Activated CD8-positive, alpha-beta T cell treated with anti-CD3 and anti-CD28 coated beads, Interleukin-2, amount 10 ng/mL, durations not matched to agents 7 days and 5 days (primary cell): ENCODE measurements around the gene CACNA1B. TPM values are rescaled to one million over a fixed set of nuclear protein-coding genes. Genes with fewer than 3 reads are reported as not detected.

Experiments
- ATAC-seq: fragments of 150-1000 bp; cut with Tn5 transposase; one replicate; pipeline ENCODE4 v1.10.0; 2021; ENCODE audit warnings: moderate library complexity
- CTCF ChIA-PET: fragments of 350-600 bp; sonication (Branson Sonifier 250); formaldehyde crosslinking; loops from one replicate; lab custom pipeline; 2021; ENCODE audit warnings: antibody characterized with exemption; lab: Charles Lee
- POLR2A ChIA-PET: fragments of 350-600 bp; sonication (Branson Sonifier 250); formaldehyde crosslinking; loops from one replicate; lab custom pipeline; 2021; ENCODE audit warnings: antibody characterized with exemption; lab: Charles Lee
- DNase-seq: peaks from one replicate; pipeline ENCODE4 v3.0.0-alpha.2; 2020
- H3K27ac Mint-ChIP-seq: one replicate; pipeline ENCODE4 v1.8.0; 2021; ENCODE audit warnings: mild to moderate bottlenecking, mixed read lengths
- H3K27me3 Mint-ChIP-seq: one replicate; pipeline ENCODE4 v1.8.0; 2021; ENCODE audit warnings: low read depth, mixed read lengths
- H3K36me3 Mint-ChIP-seq: one replicate; pipeline ENCODE4 v1.8.0; 2021; ENCODE audit warnings: low read depth, mixed read lengths
- H3K4me1 Mint-ChIP-seq: one replicate; pipeline ENCODE4 v1.8.0; 2021; ENCODE audit warnings: low read depth, mixed read lengths
- H3K4me3 Mint-ChIP-seq: one replicate; pipeline ENCODE4 v1.8.0; 2021; ENCODE audit warnings: mild to moderate bottlenecking, mixed read lengths
- H3K9me3 Mint-ChIP-seq: one replicate; pipeline ENCODE4 v1.8.0; 2022; ENCODE audit warnings: mixed read lengths; ENCODE audit not compliant: insufficient read depth
- total RNA-seq, 2 experiments: library from RNA; stranded (reverse); gene quantifications; one replicate each; pipeline ENCODE4 v1.2.3, GENCODE V29; 2021

The CACNA1B gene
- total RNA-seq, 2 experiments from 2014 or later: not detected

DNA sequence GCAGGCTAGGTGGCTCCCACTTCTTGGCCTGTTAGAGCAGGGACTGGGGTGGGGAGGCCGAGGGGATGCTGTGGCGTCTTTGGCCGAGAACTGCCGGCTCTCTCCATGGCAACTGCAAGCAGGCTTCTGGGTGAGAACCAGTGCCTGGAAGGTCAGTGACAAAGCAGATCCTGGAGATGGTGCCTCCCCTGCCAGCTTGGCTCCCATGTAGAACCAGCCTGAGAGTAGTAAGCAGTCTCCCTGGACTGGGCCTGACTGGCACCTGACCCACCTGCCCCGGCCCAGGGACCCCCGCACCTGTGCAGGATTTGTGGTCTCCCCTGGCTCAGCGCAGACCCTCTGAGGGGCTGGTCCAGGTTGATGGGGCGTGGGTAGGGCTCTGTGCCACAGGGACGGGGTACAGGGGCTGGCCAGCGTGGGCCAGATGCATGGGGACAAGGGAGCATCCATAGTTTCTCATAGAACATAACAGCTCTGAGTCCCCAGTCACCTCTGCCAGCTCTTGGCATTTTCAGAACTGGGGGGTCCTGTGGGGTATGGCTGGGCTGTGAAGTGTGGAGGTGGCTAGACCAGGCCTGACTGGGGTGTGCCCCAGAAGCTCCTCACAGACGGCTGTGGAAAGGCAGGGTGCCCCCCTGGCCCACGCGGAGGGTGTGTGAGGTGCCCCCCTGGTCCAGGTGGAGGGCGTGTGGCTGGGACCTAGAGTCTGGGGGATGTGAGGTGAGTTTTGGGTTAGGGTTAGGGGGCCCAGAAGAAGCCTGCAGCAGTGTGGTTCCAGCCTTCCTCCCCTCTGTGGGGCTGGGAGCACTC is 22.2 kb downstream of the CACNA1B start:
- H3K27me3 Mint-ChIP-seq: no peaks in the 10 kb centered on the region
- no peak overlapping the region for H3K27ac Mint-ChIP-seq
- no peak overlapping the region for H3K4me3 Mint-ChIP-seq
- H3K9me3 Mint-ChIP-seq: no peaks in the 10 kb centered on the region
- no peak for DNase-seq
- no peaks in the 10 kb centered on the region for H3K4me1 Mint-ChIP-seq
- CTCF ChIA-PET: no interaction called here
- ATAC-seq: no peak
- no peaks in the 10 kb centered on the region for H3K36me3 Mint-ChIP-seq
- POLR2A ChIA-PET: no interaction called here

GRCh38 chr9:137900584-137901310 is 23.2 kb downstream of the CACNA1B start:
- Mint-ChIP-seq H3K9me3 (no peaks in the 10 kb centered on the region), H3K4me3 (no peak overlapping the region), H3K27me3 (no peaks in the 10 kb centered on the region), H3K4me1 (no peaks in the 10 kb centered on the region), H3K36me3 (no peaks in the 10 kb centered on the region), H3K27ac (no peak overlapping the region)
- POLR2A ChIA-PET: no interaction called here
- CTCF ChIA-PET: no interaction called here
- ATAC-seq (no peak), DNase-seq (no peak)

DNA sequence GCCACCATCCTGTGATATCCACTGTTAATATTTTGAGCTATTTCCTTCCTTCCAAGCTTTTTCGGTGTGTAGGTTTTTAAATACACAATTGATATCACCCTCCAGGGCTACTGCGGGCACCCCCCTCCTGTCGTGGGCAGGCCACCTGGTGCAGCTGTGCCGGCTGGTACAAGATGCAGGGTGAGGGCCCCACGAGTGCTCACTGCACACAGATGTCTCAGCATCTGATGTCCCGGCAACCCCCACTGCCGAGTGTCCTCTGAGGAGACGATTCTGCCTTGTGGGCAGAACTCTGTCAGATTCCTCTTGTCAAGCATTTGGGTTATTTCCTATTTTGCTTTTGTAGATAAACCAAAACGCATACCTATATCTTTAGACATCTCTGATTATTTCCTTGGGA is 25.1 kb downstream of the CACNA1B start:
- Mint-ChIP-seq H3K27me3 (no peaks in the 10 kb centered on the region), H3K27ac (no peak overlapping the region), H3K4me1 (no peaks in the 10 kb centered on the region), H3K4me3 (no peak overlapping the region), H3K36me3 (no peaks in the 10 kb centered on the region), H3K9me3 (no peaks in the 10 kb centered on the region)
- CTCF ChIA-PET: no interaction called here
- POLR2A ChIA-PET: no interaction called here
- no peak for ATAC-seq
- DNase-seq: no peak

DNA sequence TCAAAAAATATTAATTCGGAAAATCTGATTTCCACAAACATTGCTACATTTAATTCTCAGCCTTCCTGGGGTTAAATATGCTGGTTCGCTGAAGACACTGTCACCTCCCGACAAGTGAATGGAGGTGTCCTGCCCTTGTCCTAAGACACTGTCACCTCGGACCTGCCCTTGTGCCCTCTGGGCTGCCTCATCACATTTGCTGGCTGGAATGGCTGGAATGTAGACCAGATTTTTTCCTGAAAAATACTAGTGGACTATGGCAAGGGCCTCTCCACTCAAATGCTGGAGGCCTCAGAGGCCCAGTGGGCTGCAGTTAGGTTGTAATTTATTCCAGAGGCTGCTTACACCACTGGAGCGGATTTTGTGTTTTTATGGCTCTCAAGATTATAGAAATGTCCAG is 28.2 kb downstream of the CACNA1B start:
- Mint-ChIP-seq H3K36me3 (no peaks in the 10 kb centered on the region), H3K9me3 (no peaks in the 10 kb centered on the region), H3K27ac (no peak overlapping the region), H3K27me3 (no peaks in the 10 kb centered on the region), H3K4me3 (no peak overlapping the region), H3K4me1 (no peaks in the 10 kb centered on the region)
- POLR2A ChIA-PET: no interaction called here
- ATAC-seq (no peak), DNase-seq (no peak)
- CTCF ChIA-PET: no interaction called here

DNA sequence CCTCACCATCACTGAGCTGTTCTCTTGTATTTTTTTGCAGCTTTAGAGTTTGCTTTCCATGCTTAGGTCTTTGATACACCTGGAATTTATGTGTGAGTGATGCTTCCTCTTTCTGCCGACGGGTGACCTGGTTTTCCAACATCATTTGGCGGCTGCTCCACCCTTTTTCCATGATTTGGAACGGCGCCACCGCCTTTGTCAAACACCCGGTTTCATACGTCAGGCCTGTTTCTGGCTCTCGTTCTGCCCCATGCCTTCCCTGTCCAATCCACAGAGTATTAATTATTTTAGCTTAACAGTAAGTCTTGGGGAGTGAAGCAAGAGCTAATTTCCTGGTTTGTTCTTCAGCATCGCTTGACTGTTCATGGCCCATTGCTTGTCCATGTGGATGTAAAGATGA is 30.2 kb downstream of the CACNA1B start:
- CTCF ChIA-PET: no interaction called here
- no peak for ATAC-seq
- no peak overlapping the region for H3K4me3 Mint-ChIP-seq

GRCh38 chr9:137912671-137913070 is 35.1 kb downstream of the CACNA1B start:
- DNase-seq (no peak), ATAC-seq (no peak)
- Mint-ChIP-seq H3K27me3 (no peaks in the 10 kb centered on the region), H3K4me3 (no peak overlapping the region), H3K4me1 (no peaks in the 10 kb centered on the region), H3K27ac (no peak overlapping the region), H3K9me3 (no peaks in the 10 kb centered on the region), H3K36me3 (no peaks in the 10 kb centered on the region)
- ChIA-PET POLR2A (no interaction called here), CTCF (no interaction called here)

More for the DNA sequence above, 30.2 kb downstream of the CACNA1B start:
- DNase-seq: no peak
- no peaks in the 10 kb centered on the region for H3K4me1 Mint-ChIP-seq
- no peak overlapping the region for H3K27ac Mint-ChIP-seq
- no peaks in the 10 kb centered on the region for H3K36me3 Mint-ChIP-seq
- H3K27me3 Mint-ChIP-seq: no peaks in the 10 kb centered on the region
- H3K9me3 Mint-ChIP-seq: no peaks in the 10 kb centered on the region
- POLR2A ChIA-PET: no interaction called here

GRCh38 chr9:137913132-137913531 is 35.5 kb downstream of the CACNA1B start:
- H3K4me1 Mint-ChIP-seq: no peaks in the 10 kb centered on the region
- no peak overlapping the region for H3K27ac Mint-ChIP-seq
- POLR2A ChIA-PET: no interaction called here
- no peaks in the 10 kb centered on the region for H3K36me3 Mint-ChIP-seq
- H3K27me3 Mint-ChIP-seq: no peaks in the 10 kb centered on the region
- ATAC-seq: no peak
- no peak overlapping the region for H3K4me3 Mint-ChIP-seq
- no peak for DNase-seq
- CTCF ChIA-PET: no interaction called here
- no peaks in the 10 kb centered on the region for H3K9me3 Mint-ChIP-seq

GRCh38 chr9:137913771-137914767 is 36.5 kb downstream of the CACNA1B start:
- Mint-ChIP-seq H3K4me1 (no peaks in the 10 kb centered on the region), H3K36me3 (no peaks in the 10 kb centered on the region), H3K27me3 (no peaks in the 10 kb centered on the region), H3K9me3 (no peaks in the 10 kb centered on the region), H3K27ac (no peak overlapping the region), H3K4me3 (no peak overlapping the region)
- ATAC-seq (no peak), DNase-seq (no peak)
- ChIA-PET POLR2A (no interaction called here), CTCF (no interaction called here)

- Mint-ChIP-seq H3K4me3 (no peak overlapping the region), H3K4me1 (no peaks in the 10 kb centered on the region), H3K36me3 (no peaks in the 10 kb centered on the region), H3K9me3 (no peaks in the 10 kb centered on the region), H3K27ac (no peak overlapping the region), H3K27me3 (no peaks in the 10 kb centered on the region)
- POLR2A ChIA-PET: no interaction called here
- DNase-seq: no peak
- CTCF ChIA-PET: no interaction called here
- no peak for ATAC-seq
These were observed 39.0 kb downstream of the CACNA1B start for GRCh38 chr9:137916540-137916939.

DNA sequence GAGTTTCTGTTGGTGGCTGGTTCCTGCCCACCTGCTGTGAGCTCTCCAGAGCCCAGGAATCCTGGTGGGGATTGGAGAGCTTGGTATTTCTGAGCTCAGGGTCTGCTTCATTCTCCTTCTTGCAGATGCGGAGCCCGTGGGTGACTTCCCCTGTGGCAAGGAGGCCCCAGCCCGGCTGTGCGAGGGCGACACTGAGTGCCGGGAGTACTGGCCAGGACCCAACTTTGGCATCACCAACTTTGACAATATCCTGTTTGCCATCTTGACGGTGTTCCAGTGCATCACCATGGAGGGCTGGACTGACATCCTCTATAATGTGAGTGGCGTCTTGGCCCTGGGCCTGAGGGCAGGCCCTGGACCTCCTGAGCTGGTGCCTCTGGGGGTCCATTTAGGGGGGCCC is 39.5 kb downstream of the CACNA1B start:
- DNase-seq: no peak
- Mint-ChIP-seq H3K9me3 (no peaks in the 10 kb centered on the region), H3K27me3 (no peaks in the 10 kb centered on the region), H3K4me1 (no peaks in the 10 kb centered on the region), H3K27ac (no peak overlapping the region), H3K36me3 (no peaks in the 10 kb centered on the region), H3K4me3 (no peak overlapping the region)
- ChIA-PET POLR2A (no interaction called here), CTCF (no interaction called here)
- no peak for ATAC-seq

DNA sequence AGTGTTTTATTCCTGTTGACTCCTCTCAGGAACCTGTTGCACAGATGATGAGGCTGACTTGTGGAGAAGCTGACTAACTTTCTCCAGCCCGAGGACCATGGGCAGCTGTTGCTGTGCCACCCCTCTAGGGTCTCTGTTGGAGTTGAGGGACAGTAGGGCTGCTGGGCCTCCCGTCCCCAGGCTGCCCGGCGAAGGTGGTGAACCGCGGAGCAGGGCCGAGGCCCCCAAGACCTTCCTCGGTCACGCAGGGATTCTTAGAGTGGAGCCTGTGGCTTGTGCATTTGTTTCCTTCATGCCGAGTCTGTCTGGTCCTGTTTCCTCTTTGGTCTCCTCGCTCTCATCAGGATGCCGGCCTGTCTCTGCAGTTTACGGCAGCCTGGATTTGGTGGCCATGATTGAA is 40.2 kb downstream of the CACNA1B start:
- H3K27ac Mint-ChIP-seq: no peak overlapping the region
- no peaks in the 10 kb centered on the region for H3K9me3 Mint-ChIP-seq
- ChIA-PET POLR2A (no interaction called here), CTCF (no interaction called here)
- no peaks in the 10 kb centered on the region for H3K4me1 Mint-ChIP-seq
- no peaks in the 10 kb centered on the region for H3K36me3 Mint-ChIP-seq
- H3K4me3 Mint-ChIP-seq: no peak overlapping the region
- no peak for ATAC-seq
- H3K27me3 Mint-ChIP-seq: no peaks in the 10 kb centered on the region
- DNase-seq: no peak
